GM12892 (cell line): ENCODE data around the gene MDFIC. TPM values are rescaled to one million over a fixed set of nuclear protein-coding genes. Genes with fewer than 3 reads are reported as not detected.
"Not testable (repeated sequence)": the region's sequence is repeated elsewhere in the genome, so short reads cannot be mapped to it uniquely, and the experiment has no call there.

Experiments used
- DNase-seq: peaks from one replicate; pipeline ENCODE4 v3.0.0; 2011; ENCODE audit not compliant: insufficient read length
- FAIRE-seq: peaks from 2 replicates; lab custom pipeline; 2011; peaks lifted over from hg19 to GRCh38; lab: Jason Lieb, UNC
- POLR2A ChIP-seq: IDR thresholded peaks from 2 replicates; pipeline ENCODE4 v1.6.1; 2011; ENCODE audit warnings: low read depth, low read length, control low read depth
- POLR2AphosphoS5 ChIP-seq: IDR thresholded peaks from 2 replicates; pipeline ENCODE4 v1.6.1; 2011; ENCODE audit warnings: low read depth, low read length, control low read depth
- TAF1 ChIP-seq: IDR thresholded peaks from 2 replicates; pipeline ENCODE4 v1.6.1; 2011; ENCODE audit warnings: low read depth, mild to moderate bottlenecking, control low read depth, low read length, borderline replicate concordance
- polyA plus RNA-seq: library from polyadenylated mRNA; unstranded; fragments of >200 nt; gene quantifications from one replicate; pipeline ENCODE4 v1.2.1, GENCODE V29; 2012; ENCODE audit warnings: missing spikeins, inconsistent platforms; ENCODE audit not compliant: missing spikeins

Gene MDFIC
- 76.6 TPM for polyA plus RNA-seq

DNA sequence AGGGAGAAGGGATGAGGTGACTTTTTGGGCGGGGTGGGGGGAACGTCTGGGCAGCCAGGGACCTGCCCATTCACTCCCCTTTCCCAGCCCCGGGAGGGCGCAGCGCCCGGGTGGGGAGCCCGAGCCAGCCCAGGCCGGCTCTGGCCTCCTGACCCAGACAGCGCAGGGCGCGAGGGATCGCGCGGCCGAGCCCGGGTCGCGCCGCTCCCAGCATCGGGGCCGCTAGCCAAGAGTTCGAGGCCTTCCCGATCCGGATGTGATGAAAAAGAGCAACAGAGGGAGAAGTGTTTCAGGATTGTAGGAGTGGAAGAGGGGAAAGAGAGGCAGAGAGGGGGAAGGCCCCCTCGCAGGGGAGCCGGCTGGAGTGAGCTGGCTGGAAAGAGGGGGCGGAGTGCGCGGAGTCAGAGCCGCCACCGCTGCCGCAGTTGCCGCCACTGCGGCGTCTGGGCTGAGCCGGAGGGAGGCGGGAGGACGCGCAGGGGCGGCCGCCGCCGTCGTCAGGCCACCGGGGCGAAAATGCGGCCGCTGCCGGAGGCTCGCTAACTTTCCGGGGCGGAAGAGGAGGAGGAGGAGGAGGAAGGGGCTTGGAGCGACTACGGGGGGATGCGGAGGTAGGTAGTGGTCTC is at the start of gene MDFIC:
MDFIC (plus strand) TSS at position 69 of the 626 bp plus-strand sequence. CDS start 940 bp downstream, outside the sequence.
- FAIRE-seq, result no peak
- DNase-seq, result peak; percentile 25

GRCh38 chr7:114874170-114874569 is 47.7 kb upstream of the MDFIC start:
- DNase-seq (no peak), FAIRE-seq (no peak)
- TF ChIP-seq POLR2A, result no peak
- no peak for TF ChIP-seq POLR2AphosphoS5
- no peak for TF ChIP-seq TAF1

More for the DNA sequence above, at the start of gene MDFIC:
- TF ChIP-seq TAF1 (peak; percentile 70), POLR2AphosphoS5 (peak; percentile 63; the same call in 1 of the 2 replicates), POLR2A (peak; percentile 82)

- TF ChIP-seq POLR2AphosphoS5 (no peak), TAF1 (no peak), POLR2A (no peak)
- no peak for FAIRE-seq
- no peak for DNase-seq
Measured at GRCh38 chr7:114875186-114875585, 46.7 kb upstream of the MDFIC start.

GRCh38 chr7:114879554-114879953 is 42.3 kb upstream of the MDFIC start:
- FAIRE-seq, result peak; percentile 30
- TF ChIP-seq POLR2AphosphoS5, result no peak
- TF ChIP-seq POLR2A, result no peak
- TF ChIP-seq TAF1, result no peak
- DNase-seq, result no peak

DNA sequence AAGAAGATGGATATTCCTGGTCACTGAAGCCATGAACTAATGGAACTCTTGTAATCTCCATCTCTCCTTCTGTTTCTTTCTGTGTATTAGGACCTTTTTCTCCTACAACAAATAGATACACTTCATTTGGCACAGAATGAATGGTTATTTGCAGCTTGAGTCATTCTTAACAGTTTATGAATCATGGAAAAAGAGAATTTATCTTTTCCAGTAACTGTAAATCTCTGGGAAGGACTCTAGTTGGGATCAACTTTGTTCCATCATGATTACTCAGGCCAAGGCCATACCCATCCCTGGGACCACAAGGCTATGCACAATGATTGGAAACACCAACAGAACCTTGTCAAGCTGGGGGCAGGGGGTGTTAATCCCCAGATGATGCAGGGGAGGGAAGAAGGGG is 36.1 kb upstream of the MDFIC start:
- no peak for FAIRE-seq
- no peak for DNase-seq
- TF ChIP-seq POLR2AphosphoS5, result no peak
- no peak for TF ChIP-seq TAF1

GRCh38 chr7:114886241-114886640 is 35.7 kb upstream of the MDFIC start:
- peak; percentile 27 for FAIRE-seq
- TF ChIP-seq TAF1 (no peak), POLR2A (no peak), POLR2AphosphoS5 (no peak)
- no peak for DNase-seq

DNA sequence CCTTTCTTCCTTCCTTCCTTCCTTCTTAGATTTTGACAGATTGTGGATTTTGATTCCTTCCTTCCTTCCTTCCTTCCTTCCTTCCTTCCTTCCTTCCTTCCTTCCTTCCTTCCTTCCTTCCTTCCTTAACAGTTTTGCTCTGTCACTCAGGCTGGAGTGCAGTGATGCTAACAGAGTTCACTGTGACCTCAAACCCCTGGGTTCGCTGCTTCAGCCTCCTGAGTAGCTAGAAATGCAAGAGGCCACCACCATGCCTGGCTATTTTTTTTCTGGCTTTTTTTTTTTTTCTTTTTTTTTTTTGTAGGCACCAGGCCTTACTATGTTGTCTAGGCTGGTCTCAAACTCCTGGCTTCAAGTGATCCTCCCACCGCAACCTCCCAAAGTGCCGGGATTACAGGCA is 32.8 kb upstream of the MDFIC start:
- not testable (repeated sequence) for FAIRE-seq, DNase-seq

GRCh38 chr7:114889646-114890285 is 32.1 kb upstream of the MDFIC start:
- DNase-seq (no peak), FAIRE-seq (no peak)
- TF ChIP-seq POLR2AphosphoS5, result no peak
- TF ChIP-seq TAF1, result no peak

DNA sequence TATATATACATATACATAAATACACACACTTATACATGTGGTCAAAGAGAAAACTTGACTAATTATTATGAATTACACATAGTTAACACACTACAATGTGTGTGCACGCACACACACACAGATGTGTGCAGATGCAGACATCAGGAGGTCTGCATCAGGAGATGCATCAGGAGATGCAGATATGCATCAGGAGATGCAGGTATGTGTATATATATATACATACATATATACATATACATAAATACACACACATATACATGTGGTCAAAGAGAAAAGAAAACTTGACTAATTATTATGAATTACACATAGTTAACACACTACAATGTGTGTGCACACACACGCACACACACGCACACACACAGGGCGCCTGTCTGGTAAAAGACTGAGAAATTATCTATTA is 31.3 kb upstream of the MDFIC start:
- no peak for TF ChIP-seq TAF1
- TF ChIP-seq POLR2A, result no peak
- TF ChIP-seq POLR2AphosphoS5, result no peak
- DNase-seq, result no peak
- FAIRE-seq, result no peak

DNA sequence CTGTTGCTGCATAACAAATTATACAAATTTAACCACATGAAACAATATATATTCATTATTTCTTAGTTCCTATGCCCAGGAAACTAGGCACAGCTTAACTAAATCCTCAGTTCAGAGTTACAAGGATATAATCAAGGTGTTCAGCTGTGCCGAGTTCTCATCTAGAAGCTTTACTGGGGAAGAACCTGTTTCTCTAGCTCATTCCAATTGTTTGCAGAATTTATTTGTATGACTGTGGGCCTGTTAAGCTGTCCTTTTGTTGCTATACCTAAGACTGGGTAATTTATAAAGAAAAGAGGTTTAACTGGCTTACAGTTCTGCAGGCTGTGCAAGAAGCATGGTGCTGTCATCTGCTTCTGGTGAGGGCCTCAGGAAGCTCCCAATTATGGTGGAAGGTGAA is 21.8 kb upstream of the MDFIC start:
- TF ChIP-seq POLR2A (no peak), TAF1 (no peak)
- FAIRE-seq, result no peak
- DNase-seq, result no peak

DNA sequence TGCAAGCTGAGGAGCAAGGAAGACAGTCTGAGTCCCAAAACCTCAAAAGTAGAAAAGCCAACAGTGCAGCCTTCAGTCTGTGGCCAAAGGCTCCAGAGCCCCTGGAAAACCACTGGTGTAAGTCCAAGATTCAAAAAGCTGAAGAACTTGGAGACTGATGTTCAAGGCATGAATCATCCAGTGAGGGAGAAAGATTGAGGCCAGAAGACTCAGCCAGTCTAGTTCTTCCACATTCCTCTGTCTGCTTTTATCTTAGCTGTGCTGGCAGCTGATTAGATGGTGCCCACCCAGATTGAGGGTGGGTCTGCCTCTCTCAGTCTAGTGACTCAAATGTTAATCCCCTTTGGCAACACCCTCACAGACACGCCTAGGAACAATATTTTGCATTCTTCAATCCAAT is 20.1 kb upstream of the MDFIC start:
- TF ChIP-seq TAF1, result no peak
- no peak for TF ChIP-seq POLR2AphosphoS5
- no peak for TF ChIP-seq POLR2A
- no peak for DNase-seq
- FAIRE-seq, result no peak

DNA sequence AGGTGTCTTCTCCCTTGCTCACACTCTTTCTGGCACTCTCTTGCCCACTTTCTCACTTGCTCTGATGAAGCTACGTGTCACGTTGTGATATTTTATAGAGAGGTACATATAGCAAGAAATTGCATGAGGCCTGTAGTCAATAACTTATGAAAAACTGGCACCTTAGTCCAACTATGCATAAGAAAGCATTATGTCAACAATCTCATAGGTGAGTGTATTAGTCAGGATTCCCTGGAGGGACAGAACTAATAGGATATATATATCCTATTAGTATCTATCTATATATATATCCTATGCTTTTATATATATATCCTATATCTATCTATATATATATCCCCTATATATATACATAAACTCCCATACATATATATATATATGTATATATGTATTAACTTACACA is 18.8 kb upstream of the MDFIC start:
- no peak for TF ChIP-seq POLR2A
- TF ChIP-seq TAF1, result no peak
- TF ChIP-seq POLR2AphosphoS5, result no peak
- DNase-seq (no peak), FAIRE-seq (no peak)
